HEK293T (cell line): ENCODE data around the gene USP44.
"Not testable (repeated sequence)": the region's sequence is repeated elsewhere in the genome, so short reads cannot be mapped to it uniquely, and the experiment has no call there.

Experiments
- CTCF ChIA-PET: fragments of 350-600 bp; formaldehyde crosslinking; extraction: SDS; loops from one replicate; lab custom pipeline; 2021; ENCODE audit warnings: antibody characterized with exemption, inconsistent platforms; lab: Yijun Ruan, JAX
- POLR2A ChIA-PET: fragments of 350-600 bp; formaldehyde crosslinking; extraction: SDS; loops from one replicate; lab custom pipeline; 2020; ENCODE audit warnings: antibody characterized with exemption, inconsistent platforms; lab: Yijun Ruan, JAX
- DNase-seq: peaks from one replicate; pipeline ENCODE4 v3.0.0; 2012; ENCODE audit warnings: mixed read lengths; ENCODE audit errors: extremely low spot score
- ARNT ChIP-seq: fragments of 450-650 bp; IDR thresholded peaks from 2 replicates; pipeline ENCODE4 v1.6.1; 2017; ENCODE audit warnings: mild to moderate bottlenecking
- BHLHE40 ChIP-seq: fragments of 450-650 bp; IDR thresholded peaks from 2 replicates; pipeline ENCODE4 v1.6.1; 2016; ENCODE audit warnings: mild to moderate bottlenecking, moderate library complexity, borderline replicate concordance
- CTBP1 ChIP-seq: fragments of 450-650 bp; IDR thresholded peaks from 2 replicates; pipeline ENCODE4 v1.6.1; 2016; ENCODE audit warnings: borderline replicate concordance
- ELF4 ChIP-seq: fragments of 450-650 bp; IDR thresholded peaks from 2 replicates; pipeline ENCODE4 v1.6.1; 2017; ENCODE audit warnings: antibody characterized with exemption
- FOXA1 ChIP-seq: fragments of 450-650 bp; IDR thresholded peaks from 2 replicates; pipeline ENCODE4 v1.6.1; 2016; ENCODE audit warnings: mild to moderate bottlenecking
- FOXK2 ChIP-seq: fragments of 450-650 bp; IDR thresholded peaks from 2 replicates; pipeline ENCODE4 v1.6.1; 2016; ENCODE audit warnings: mild to moderate bottlenecking
- FOXM1 ChIP-seq: fragments of 450-650 bp; IDR thresholded peaks from 2 replicates; pipeline ENCODE4 v1.6.1; 2017; ENCODE audit warnings: mild to moderate bottlenecking, borderline replicate concordance
- HDGF ChIP-seq: fragments of 450-650 bp; IDR thresholded peaks from 2 replicates; pipeline ENCODE4 v1.6.1; 2017; ENCODE audit warnings: antibody characterized with exemption, borderline replicate concordance
- L3MBTL2 ChIP-seq: fragments of 450-650 bp; conservative IDR thresholded peaks from 2 replicates; pipeline ENCODE4 v1.6.1; 2016; ENCODE audit warnings: mild to moderate bottlenecking
- LEF1 ChIP-seq: fragments of 450-650 bp; IDR thresholded peaks from 2 replicates; pipeline ENCODE4 v1.6.1; 2017; ENCODE audit warnings: mild to moderate bottlenecking, borderline replicate concordance
- NFRKB ChIP-seq: fragments of 450-650 bp; IDR thresholded peaks from 2 replicates; pipeline ENCODE4 v1.6.1; 2016; ENCODE audit warnings: mild to moderate bottlenecking, moderate library complexity
- SP1 ChIP-seq: fragments of 450-650 bp; IDR thresholded peaks from 2 replicates; pipeline ENCODE4 v1.6.1; 2017
- SUZ12 ChIP-seq: fragments of 450-650 bp; IDR thresholded peaks from 2 replicates; pipeline ENCODE4 v1.6.1; 2016; ENCODE audit warnings: mild to moderate bottlenecking
- TARDBP ChIP-seq: fragments of 450-650 bp; IDR thresholded peaks from 2 replicates; pipeline ENCODE4 v1.6.1; 2016
- ZNF384 ChIP-seq: fragments of 450-650 bp; IDR thresholded peaks from 2 replicates; pipeline ENCODE4 v1.6.1; 2016
- TF ChIP-seq, protein P1 (sequence below): fragments of 450-650 bp; IDR thresholded peaks from 2 replicates; pipeline ENCODE4 v1.6.1; 2016

Gene USP44

DNA sequence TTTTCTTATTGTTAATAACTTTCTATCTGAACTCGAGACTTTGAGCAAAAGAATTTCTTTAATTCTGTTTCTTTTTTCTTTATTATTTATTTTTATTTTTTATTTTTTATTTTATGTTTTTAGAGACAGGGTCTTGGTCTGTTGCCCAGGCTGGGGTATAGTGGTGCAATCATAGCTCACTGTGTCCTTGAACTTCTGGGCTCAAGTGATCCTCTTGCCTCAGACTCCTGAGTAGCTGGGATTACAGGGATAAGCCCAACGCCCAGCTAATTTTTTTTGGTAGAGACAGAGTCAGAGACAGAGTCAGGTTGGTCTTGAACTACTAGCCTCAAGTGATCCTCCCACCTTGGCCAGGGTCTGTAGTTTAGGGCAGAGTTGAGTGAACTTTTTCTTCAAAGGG is 58.8 kb downstream of the USP44 start:
- POLR2A ChIA-PET: interaction anchor here (2.3 kb wide), 1 partner anchor 19 kb away, joined by 6 read pairs; the partner anchor contains the start of gene METAP2
- CTCF ChIA-PET: no interaction called here
- TF ChIP-seq SP1: no peak
- no peak for TF ChIP-seq SUZ12
- TF ChIP-seq ARNT: no peak
- TF ChIP-seq TARDBP: no peak
- no peak for DNase-seq

DNA sequence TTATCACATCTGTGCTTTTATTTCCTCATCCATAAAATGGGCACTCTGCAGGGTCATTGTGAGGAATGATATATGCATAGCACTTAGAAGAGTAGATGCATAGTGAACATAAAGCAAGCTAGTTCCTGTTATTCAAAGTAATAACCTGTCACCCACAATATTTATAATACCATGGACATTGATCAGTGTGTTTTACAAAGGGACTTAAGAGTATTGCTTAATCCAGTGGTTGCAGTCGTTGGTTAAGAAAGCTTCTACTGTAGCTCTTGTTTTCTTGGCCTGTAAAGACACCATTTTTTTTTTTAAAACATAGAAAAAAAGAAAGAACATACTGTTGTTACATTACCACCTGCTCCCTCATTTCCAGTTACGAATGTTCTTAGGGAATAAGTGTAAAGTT is 64.3 kb downstream of the USP44 start:
- DNase-seq: no peak
- POLR2A ChIA-PET: interaction anchor here (0.6 kb wide), 1 partner anchor 120 kb away, joined by 3 read pairs; no protein-coding TSS in a partner anchor
- TF ChIP-seq TARDBP (no peak), NFRKB (no peak), L3MBTL2 (no peak), CTBP1 (no peak), LEF1 (no peak), BHLHE40 (no peak), FOXM1 (no peak), SP1 (no peak), ZNF384 (no peak), SUZ12 (no peak)
- TF ChIP-seq, protein P1, sequence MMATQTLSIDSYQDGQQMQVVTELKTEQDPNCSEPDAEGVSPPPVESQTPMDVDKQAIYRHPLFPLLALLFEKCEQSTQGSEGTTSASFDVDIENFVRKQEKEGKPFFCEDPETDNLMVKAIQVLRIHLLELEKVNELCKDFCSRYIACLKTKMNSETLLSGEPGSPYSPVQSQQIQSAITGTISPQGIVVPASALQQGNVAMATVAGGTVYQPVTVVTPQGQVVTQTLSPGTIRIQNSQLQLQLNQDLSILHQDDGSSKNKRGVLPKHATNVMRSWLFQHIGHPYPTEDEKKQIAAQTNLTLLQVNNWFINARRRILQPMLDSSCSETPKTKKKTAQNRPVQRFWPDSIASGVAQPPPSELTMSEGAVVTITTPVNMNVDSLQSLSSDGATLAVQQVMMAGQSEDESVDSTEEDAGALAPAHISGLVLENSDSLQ: no peak
- CTCF ChIA-PET: no interaction called here

DNA sequence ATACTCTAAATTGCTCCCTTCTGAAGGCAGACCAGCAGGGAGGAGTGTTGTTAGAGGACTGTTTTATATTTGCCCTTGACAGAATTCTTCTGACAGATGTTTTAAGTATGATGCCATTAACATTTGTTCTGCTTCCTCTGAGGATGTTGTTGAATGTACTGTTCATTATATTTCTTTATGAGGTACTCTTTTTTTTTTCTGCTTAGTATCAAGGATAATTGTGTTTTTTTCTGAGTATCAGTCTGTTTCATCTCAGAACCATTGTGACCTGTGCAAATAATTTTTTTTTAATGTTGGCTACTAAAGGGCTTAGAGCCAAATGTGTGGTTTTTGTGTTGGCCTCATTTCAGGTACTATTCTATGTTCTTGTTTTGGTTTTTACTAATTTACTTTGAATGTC is 66.8 kb downstream of the USP44 start:
- ChIA-PET POLR2A (no interaction called here), CTCF (no interaction called here)
- no peak for DNase-seq
- TF ChIP-seq FOXM1: no peak
- no peak for TF ChIP-seq SP1
- TF ChIP-seq L3MBTL2: no peak
- TF ChIP-seq FOXA1: no peak
- no peak for TF ChIP-seq NFRKB
- no peak for TF ChIP-seq TARDBP
- no peak for TF ChIP-seq CTBP1
- no peak for TF ChIP-seq FOXK2
- TF ChIP-seq HDGF: no peak
- TF ChIP-seq SUZ12: no peak
- TF ChIP-seq ZNF384: no peak
- TF ChIP-seq, protein P1: no peak
- TF ChIP-seq ARNT: no peak
- no peak for TF ChIP-seq ELF4
- TF ChIP-seq LEF1: no peak

DNA sequence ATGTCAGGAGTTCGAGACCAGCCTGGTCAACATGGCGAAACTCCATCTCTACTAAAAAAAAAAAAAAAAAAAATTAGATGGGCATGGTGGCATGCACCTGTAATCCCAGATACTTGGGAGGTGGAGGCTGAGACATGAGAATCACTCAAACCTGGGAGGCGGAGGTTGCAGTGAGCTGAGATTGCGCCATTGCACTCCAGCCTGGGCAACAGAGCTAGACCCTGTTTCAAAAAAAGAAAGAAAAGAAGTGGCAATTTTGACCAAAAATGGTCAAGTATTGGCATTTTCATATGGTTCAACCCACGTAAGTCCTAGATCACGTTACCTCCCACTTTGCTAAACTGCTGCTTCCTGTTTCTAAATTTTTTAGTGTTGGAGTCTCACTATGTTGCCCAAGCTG is 68.7 kb downstream of the USP44 start:
- CTCF ChIA-PET, DNase-seq: not testable (repeated sequence)
- POLR2A ChIA-PET: interaction anchor here (1.0 kb wide), 1 partner anchor 9 kb away, joined by 4 read pairs; the partner anchor contains the start of gene METAP2

DNA sequence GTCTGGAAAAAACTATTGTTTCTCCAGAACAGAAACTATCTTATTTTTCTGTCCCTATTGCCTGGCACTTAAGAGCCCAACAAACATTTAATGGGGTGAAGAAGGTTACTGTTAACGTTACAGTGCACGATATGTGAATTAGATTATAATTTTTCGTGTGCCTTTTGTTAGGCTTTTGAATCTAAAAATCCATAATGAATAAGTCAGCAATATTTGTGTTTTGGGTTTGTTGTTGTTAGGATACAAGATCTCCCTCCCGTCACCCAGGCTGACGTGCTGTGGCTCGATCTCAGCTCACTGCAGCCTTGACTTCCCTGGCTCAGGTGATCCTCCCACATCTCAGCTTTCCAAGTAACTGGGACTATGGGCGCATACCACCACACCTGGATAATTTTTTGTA is 69.4 kb downstream of the USP44 start:
- TF ChIP-seq, protein P1: no peak
- TF ChIP-seq L3MBTL2 (no peak), TARDBP (no peak), ZNF384 (no peak), NFRKB (no peak), ELF4 (no peak)
- DNase-seq: no peak
- ChIA-PET POLR2A (interaction anchor here (1.0 kb wide), 1 partner anchor 8 kb away, joined by 4 read pairs; the partner anchor contains the start of gene METAP2), CTCF (no interaction called here)

DNA sequence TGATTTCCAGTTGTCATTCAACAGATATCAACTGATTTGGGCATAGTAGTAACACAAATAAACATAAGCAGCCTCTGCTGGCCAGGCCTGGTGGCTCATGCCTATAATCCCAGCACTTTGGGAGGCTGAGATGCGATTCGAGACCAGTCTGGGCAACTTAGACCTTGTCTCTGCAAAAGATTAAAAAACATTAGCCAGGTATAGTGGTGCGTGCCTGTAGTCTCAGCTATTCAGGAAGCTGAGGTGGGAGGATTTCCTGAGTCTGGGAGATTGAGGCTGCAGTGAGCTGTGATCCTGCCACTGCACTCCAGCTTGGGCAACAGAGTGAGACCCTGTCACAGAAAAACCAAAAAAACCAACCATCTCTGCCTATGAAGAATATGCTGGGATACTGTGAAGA is 70.2 kb downstream of the USP44 start:
- DNase-seq: no peak
- TF ChIP-seq SP1 (no peak), SUZ12 (no peak), FOXK2 (no peak), LEF1 (no peak), BHLHE40 (no peak), ELF4 (no peak), ARNT (no peak), NFRKB (no peak), TARDBP (no peak), L3MBTL2 (no peak), HDGF (no peak), FOXM1 (no peak), CTBP1 (no peak), ZNF384 (no peak), FOXA1 (no peak)
- TF ChIP-seq, protein P1: no peak
- CTCF ChIA-PET: no interaction called here
- POLR2A ChIA-PET: no interaction called here

DNA sequence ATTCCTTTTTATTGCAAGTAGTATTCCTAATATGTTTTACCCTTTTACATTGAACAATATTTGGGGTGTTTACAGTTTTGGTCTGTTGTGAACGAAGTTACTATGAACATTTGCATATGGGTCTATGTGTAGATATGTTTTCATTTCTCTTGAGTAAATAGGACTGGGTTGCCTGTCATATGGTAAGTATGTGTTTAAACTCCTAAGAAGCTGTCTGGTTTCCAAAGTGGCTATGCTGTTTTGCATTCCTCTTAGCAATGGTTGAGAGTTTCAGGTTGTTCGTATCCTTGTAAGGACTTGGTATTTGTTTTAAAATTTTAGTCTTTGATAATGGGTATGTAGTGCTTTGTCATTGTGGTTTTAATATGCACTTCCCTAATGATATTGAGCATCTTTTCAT is 71.0 kb downstream of the USP44 start:
- ChIA-PET POLR2A (no interaction called here), CTCF (no interaction called here)
- no peak for DNase-seq
- TF ChIP-seq, protein P1: no peak
- no peak for TF ChIP-seq FOXM1
- TF ChIP-seq HDGF: no peak
- no peak for TF ChIP-seq CTBP1
- no peak for TF ChIP-seq LEF1
- TF ChIP-seq ZNF384: no peak
- TF ChIP-seq SP1: no peak
